Raji (cell line): ENCODE results near the gene HOXB7.

Experiments used
- POLR2A ChIP-seq: IDR thresholded peaks from 2 replicates; pipeline ENCODE4 v1.6.1; 2011; ENCODE audit warnings: low read depth, low read length, control low read depth; ENCODE audit not compliant: insufficient read depth

The HOXB7 gene

DNA sequence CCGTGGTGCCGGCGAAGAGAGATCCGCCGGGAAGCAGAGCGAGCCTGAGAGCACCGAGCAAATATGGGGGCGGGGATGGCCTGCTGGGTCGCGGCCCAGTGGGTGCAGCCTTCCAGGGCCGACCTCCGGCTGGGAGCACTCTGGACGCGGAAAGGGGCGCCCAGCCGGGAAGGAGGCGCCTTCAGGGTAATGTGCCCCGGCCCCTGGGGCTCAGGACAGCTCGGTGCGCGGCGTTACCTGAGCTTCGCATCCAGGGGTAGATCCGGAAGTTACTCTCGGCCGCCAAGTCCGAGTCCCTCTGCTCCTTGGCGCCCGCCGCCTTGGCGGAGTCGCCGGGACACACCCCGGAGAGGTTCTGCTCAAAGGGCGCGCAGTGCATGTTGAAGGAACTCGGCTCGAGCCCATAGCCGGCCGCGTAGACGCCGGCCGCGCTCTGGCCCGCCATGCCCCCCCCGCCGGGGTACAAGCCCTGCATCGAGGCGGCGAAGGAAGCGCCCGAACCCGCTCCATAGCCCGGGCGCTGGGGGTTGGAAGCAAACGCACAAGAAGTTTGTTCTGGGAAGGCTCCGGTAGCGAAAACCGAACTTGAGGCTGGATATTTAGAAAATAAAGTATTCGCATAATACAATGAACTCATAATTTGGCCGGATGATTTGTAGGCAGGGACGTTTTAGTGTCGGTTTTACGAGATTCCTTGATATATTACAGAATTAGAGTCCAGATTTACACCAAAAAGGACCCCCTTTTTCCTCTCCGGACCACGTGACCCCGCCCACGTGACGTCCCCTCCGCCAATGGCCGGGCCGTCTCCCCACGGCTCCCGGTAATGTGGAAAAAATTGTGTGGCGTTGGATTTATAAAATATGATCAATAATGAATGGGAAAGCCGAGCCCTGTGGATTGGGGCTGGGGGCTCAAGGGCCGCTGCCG, at the start of gene HOXB7:
TSS of gene HOXB7 (minus strand) at position 736 of the 930 bp plus-strand sequence. CDS start at position 637, 99 bp downstream.
- TF ChIP-seq POLR2A = peak; percentile 33; the same call in 1 of the 2 replicates

DNA sequence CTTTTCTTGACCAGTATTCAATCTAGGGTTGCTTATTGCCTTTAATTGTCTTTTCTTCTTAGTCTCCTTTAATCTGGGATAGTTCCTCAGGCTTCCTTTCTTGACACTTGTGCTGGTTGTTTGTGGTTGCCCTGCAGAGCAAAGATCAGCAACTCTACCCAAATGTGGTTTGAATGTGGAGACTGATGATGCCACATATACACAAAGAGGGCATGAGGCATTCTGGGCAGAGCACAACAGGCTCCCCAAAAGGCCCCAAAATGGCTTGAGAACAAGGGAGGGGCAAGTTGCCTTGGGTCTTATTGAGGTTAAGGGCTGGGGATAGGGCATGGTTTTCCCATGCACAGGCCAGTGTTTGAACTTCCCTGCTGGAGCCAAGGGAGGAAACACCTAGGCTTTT, 45.1 kb upstream of the HOXB7 start:
- no peak for TF ChIP-seq POLR2A

DNA sequence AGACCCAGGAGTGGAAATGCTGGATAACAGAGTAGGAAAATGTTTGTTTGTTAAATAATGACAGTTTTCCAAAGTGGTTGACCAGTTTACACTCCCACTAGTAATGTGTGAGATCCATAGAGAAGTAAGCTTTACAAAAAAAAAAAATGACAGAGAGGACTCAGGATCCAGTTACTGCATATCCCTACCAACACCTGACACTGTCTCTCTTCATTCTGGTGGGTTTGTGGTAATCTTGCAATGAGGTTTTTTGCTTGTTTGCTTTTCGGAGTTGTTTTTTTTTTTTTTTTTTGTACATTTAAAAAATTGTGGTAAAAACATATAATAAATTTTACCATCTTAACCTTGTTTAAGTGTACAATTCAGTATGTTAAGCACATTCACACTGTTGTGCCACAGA, 38.9 kb upstream of the HOXB7 start:
- no peak for TF ChIP-seq POLR2A

DNA sequence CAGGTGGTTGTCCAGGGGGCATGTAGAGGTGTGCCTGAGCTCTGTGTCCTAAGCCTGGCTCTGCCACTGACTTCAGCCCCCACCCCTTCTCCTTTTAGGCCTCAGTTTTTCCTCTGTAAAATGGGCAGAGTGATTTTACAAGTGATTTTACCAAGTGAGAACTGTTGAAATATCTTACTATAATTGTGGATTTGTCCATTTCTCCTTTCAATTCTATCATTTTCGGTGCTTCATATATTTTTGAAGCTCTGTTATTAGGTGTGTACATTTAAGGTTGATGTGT, 37.1 kb upstream of the HOXB7 start:
- no peak for TF ChIP-seq POLR2A

DNA sequence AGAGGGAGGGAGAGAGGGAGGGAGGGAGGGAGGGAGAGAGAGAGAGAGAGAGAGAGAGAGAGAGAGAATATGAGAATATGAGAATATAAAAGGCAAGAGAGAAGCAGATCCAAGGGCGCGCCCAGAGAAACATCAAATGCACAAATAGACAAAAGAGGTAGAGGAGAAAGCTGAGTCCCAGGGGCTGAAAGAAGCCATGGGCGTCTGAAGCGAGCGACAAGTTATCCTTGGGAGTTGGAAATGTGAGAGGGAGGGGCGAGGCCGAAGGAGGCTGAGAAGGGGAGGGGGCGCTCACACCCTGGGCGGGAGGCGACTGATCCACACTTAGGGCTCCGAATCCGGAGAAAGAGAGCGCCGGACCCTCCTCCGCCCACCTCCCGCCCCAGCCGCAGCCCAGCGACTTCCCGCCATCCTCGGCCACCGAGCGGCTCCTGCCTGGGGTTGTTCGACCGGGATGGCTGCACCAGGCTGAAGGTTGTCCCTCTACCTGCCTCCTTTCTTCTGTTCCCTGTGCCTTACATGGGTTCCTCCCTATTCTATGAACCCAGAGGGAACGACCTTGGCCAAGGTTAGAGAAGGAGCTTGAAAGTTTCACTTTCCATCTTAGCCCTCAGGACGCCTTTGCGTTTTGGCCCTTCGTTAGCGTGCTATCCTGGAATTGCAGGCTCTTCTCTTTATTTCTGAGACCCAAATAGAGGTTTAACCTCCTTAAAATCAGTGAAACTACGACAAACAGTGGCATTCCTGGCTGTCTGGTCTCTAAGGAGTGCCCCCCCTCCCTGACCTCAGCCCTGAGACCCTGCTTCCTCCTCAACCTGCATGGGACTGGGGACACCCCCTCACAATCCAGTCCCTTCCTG, 36.5 kb upstream of the HOXB7 start:
- no peak for TF ChIP-seq POLR2A

DNA sequence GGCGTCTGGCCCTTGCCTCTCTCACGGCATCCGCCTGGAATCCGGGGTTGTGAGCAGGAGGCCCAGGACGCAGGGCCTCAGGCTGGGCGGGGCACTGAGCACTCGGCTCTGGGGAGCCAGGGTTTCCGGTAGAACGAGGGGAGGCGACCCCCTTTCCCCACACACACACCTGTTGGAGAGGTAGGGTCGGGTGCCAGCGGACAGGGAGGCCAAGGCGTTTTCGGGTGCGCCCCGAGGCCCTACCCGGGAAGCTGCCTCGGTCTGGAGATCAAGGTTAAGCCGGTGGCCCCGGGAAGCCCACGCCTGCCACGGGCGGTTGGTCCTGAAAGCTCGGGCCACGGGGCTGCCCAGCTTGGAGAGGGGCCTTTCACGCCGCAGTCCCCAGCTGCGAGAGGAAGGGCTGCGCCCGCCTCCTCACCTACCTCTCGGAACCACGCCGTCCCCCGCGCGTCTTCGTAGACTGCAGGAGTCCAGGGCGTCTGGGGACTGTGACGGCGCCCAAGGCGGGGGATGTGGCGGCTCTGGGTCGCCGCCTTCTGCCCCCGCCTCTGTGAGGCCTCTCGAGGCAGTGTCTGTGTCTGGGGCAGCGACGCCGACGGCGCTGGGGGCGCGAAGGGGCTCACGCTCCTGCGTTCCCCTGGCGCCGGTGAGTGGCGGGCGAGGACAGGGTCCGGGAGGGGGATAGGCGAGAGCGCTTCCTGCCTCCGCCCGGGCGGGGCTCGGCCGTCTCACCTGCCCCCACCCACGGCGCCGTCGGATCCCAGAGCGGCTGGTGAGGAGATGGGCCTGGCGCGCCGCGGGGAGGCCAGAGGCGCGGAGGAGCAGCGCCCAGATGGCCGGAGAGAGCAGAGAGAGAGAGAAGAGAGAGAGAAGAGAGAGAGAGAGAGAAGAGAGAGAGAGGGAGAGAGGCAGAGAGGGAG, 35.6 kb upstream of the HOXB7 start:
- TF ChIP-seq POLR2A = no peak

DNA sequence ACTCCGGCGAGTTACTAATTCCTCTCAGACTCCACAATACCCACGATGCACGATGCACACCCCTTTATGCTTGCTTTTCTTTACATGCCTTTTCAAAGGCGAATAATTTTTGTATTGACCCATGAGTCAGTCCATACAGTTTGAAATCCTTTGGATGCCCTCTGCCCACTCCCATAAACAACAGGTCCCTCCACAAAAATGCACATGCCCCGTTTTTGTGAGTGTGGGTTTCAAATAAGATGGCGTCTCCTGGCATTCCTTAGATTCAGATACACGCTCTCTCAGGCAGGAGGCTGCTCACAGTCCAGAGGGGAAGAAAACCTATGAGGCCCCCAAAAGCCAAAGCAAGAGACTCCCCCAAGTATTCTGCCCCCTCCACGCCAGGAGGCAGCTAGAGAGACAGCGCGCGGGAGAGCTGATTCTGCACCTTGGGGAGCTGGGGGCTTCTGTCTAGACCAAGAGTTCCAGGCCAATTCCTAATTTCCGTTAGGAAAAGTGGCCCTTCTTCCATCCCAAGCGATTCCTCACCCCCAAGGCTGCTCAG, 34.9 kb upstream of the HOXB7 start:
- no peak for TF ChIP-seq POLR2A

DNA sequence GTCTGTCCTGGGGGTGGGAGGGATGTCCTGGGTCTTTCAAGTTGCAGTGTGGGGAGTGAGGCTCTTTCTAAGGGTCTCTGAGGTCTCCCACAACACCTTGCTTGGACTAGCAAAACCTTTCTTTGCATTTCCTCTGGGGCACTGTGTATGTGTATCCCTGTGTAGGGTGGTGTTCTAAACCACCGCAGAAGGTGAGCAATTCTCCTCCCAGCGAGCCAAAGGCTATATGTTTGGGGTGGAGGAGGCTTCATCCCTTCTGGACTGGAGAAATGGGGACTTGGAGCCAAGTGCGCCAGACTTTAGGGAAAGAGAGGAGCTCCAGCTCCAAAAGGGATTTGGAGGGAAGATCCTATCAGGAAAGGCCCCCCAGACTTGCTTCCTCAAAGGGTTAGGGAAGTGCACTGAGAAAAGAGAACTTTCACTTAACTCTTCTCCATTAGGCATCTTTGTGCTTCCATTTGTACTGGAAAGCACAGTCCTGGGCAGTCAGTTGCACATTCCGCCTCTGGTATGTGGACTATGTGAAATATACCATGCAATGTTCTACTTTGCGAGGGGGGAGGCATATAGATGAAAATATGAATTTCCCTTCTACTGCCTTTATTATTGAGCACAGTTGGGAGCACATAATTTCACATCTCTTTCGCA, 34.2 kb upstream of the HOXB7 start:
- TF ChIP-seq POLR2A = no peak

DNA sequence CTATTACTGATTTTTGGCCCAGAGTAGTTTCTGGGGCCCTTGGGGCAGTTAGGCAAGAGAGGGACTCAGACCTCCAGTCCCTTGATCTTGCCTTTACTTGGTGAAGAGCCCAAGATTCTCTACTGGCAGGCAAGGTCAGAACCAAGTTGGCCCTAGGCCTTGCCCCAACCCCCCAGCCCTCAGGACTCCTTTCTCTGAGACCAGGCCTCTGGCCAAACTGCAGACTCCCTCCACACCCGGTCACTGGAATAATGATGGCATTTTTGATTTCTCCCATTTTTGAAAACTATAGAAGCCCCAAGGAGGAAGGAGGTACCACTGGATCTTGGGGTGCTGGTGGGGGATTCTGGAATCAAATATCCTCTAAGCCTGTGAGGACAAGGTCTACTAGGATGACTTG, 33.3 kb upstream of the HOXB7 start:
- TF ChIP-seq POLR2A = no peak

DNA sequence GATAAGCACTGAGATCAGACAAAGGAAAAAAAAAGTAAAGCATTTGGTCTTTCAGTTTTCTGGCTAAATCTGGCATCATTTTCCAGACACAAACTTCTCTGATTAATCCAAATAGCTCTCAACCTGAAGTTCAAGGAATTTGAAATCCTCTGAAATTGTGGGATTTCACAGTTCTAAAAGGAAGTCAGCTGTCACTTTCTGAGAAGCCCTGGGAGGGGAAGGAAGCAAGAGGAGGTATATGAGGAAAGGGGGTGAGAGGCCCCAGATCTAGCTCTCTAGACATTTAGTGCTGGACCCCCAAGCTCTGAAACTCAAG, 32.8 kb upstream of the HOXB7 start:
- no peak for TF ChIP-seq POLR2A

DNA sequence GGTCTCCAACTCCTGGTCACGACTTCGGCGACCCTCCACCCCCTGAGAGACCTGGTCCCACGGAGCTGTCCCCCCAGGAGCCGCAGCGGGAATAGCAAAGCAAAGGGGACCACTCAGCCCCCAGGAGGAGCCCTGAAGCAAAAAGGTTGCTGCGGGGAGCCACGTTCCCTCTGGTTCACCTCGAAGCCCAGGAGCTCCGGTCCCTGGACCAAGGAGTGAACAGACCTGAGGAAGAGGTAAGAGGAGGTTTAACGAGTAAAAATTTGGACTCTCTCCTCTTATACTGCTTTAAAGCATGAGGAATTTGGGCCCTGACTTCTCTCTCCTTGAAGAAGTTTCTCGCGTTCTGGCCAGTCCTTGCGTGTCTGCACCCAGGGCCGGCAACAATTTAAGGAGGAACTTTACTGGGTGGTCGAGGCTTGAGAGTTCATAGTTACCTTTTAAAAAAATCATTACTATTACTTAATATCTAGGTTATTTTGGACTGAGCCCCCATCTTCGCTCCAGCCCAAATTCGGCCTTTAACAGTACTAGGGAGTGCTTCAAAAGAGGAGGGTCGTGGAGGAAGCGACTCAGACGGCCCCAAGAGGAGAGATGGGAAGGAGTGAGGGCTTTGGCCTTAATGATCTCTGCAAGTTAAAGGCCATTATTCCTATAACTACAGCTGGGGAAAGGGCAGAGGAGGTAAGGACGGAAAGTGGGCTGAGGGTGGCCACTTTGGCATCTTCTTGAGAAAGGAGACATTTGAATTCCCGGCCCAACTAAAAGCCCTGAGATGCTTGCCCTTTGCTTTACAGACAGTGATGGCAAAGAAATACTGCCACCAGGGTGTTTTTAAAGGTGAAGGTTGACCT, 32.3 kb upstream of the HOXB7 start:
- no peak for TF ChIP-seq POLR2A

DNA sequence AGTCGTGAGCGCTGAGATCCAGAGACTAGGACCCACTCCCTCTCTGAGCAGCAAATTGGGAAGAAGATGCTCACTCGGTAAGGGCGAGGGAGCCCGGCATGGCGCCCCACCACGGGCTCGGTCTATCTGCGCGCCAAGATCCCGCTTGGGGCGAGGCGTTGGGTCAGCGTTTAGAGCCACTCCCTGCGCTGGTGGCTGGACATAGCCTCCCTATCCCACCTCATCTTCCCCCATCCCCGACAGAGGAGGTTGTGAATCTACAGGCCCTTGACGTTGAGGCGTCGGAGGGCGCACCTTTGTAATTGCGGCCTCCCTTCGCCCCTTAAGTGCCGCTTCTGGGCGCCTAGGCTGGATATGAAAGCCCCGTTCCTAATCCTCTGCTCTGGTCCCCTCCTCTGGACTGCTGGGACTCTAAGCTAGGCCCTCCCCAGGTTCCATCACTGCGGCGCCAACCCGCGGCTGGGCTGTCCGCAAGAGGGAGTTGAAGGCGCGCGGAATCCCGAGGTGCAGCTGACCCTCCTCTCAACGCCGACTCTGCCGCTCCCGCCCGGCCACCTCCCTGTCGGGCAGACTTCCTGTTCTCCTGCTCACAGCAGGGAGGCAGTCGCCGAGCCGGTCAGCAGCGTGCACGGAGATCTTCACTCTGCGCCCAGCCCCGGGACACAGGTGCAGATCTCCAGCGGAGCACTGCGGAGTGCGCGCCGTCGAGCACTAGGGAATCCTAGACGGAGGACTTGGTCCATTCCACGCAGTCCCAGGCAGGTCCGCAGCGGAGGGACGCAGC, 31.4 kb upstream of the HOXB7 start:
- no peak for TF ChIP-seq POLR2A

DNA sequence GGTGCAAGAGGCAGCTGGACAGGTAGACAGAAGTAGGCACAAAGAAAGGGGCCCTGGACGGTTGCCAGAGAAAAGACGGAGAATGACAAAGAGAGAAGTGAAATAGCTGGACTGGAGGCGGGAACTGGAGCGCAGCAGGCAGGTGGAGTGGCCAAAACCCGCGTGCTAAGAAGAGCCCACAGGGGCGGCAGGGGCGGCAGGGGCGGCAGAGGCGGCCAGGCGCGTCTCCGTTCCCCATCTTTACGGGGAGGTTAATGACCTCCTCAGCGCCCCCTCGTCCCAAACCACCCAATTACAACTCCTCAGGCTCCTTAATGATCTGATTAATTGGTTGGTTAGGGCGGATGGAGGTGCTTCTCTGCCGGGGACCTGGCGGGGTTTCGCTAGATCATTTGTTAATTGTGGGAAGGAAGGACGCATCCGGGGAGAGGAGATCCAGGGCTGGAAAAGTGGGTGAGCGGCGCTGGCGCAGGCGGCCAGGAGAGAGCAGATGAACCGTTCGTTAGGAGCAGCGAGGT, 30.8 kb upstream of the HOXB7 start:
- no peak for TF ChIP-seq POLR2A
